Neural cell (in vitro differentiated cells): ENCODE results near the gene GFPT1.

Experiments
- EP300 ChIP-seq: fragments of 450-650 bp; conservative IDR thresholded peaks from 2 replicates; pipeline ENCODE4 v1.6.1; 2014; ENCODE audit warnings: antibody characterized with exemption, mild to moderate bottlenecking, moderate library complexity; ENCODE audit not compliant: poor library complexity, severe bottlenecking
- EZH2 ChIP-seq: fragments of 200-600, 300-800 bp; shearing (Covaris generic), sonication (generic); IDR thresholded peaks from 2 replicates; pipeline ENCODE4 v1.6.1; 2014; ENCODE audit warnings: antibody characterized with exemption, low read length, borderline replicate concordance, mild to moderate bottlenecking; ENCODE audit not compliant: insufficient read depth, poor library complexity, severe bottlenecking
- POLR2AphosphoS5 ChIP-seq: IDR thresholded peaks from 2 replicates; pipeline ENCODE4 v1.6.1; 2012
- SMC3 ChIP-seq: fragments of 450-650 bp; conservative IDR thresholded peaks from 2 replicates; pipeline ENCODE4 v1.6.1; 2014; ENCODE audit warnings: antibody characterized with exemption, mild to moderate bottlenecking, moderate library complexity; ENCODE audit not compliant: poor library complexity
- TF ChIP-seq, protein P1 (sequence below): fragments of 450-650 bp; IDR thresholded peaks from 2 replicates; pipeline ENCODE4 v1.5.1; 2014; ENCODE audit warnings: antibody characterized with exemption, mild to moderate bottlenecking, moderate library complexity; ENCODE audit not compliant: poor library complexity, severe bottlenecking

DNA sequence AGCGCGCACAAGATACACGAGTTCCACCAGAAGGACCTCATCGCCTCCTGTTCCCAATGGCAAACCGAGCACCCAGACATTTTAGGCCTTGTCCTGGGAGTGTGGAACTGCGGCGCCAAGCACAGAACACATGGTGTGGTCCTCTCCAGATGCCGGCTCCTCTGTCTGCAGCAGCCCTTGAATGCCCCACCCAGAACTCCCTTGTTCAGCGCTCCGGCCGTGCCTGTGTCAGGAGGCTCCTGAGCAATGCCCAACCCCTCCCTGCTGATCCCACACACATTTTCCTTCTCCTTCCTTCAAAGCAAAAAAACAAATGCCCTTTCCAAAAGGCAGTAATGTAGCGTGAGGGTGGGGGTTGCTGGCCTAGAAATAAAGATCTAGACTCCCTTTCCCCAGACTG lies 89.8 kb downstream of the GFPT1 start:
- TF ChIP-seq, protein P1, sequence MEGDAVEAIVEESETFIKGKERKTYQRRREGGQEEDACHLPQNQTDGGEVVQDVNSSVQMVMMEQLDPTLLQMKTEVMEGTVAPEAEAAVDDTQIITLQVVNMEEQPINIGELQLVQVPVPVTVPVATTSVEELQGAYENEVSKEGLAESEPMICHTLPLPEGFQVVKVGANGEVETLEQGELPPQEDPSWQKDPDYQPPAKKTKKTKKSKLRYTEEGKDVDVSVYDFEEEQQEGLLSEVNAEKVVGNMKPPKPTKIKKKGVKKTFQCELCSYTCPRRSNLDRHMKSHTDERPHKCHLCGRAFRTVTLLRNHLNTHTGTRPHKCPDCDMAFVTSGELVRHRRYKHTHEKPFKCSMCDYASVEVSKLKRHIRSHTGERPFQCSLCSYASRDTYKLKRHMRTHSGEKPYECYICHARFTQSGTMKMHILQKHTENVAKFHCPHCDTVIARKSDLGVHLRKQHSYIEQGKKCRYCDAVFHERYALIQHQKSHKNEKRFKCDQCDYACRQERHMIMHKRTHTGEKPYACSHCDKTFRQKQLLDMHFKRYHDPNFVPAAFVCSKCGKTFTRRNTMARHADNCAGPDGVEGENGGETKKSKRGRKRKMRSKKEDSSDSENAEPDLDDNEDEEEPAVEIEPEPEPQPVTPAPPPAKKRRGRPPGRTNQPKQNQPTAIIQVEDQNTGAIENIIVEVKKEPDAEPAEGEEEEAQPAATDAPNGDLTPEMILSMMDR = no peak
- no peak for TF ChIP-seq POLR2AphosphoS5
- TF ChIP-seq EZH2 = no peak
- TF ChIP-seq SMC3 = no peak
- no peak for TF ChIP-seq EP300
